ENCODE data around the gene TMEM74B.
"Not testable (repeated sequence)": the region's sequence is repeated elsewhere in the genome, so short reads cannot be mapped to it uniquely, and the experiment has no call there.

TMEM74B gene

DNA sequence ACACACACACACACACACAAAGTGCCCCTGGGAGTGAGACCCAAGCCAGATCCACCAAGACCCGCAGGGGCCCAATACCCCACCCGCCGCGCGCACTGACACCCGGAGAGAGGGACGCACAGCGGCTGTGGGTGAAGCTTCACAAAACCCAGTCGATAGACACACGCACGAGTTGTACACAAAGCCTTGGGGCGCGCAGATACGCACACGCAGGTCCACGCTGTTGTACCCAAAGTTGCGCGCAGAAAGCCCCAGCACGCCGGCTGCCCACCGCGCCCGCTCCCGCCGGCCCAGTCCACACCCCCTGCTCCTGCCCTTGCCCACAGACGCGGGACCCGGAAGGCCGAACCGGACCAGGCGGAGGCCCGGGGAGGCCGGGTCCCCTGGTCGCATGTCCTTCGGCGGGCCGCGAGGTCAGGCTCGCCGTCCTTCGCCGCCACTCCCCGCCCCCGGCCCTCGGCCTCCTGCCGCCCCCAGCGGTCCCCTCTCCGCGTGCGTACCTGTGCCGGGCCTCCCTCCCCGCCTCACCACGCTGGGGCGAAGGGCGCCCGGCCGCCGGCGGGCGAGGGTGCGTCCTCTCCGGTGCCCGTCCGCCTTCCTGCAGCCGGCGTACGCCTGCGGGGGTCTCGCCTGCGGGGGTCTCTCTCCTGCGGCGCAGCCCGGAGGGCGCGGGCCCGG, at the start of gene TMEM74B:
Gene TMEM74B (minus strand): TSS at position 344 of the 678 bp plus-strand sequence. CDS start 1,180 bp downstream, outside the sequence.
- H3K9me3 Mint-ChIP-seq, result no peaks in the 10 kb centered on the region
- H3K4me3 Mint-ChIP-seq, result peak within 1 kb of the TSS; percentile 79
- peak within 1 kb of the TSS; percentile 63 for H3K27ac Mint-ChIP-seq
- H3K4me1 Mint-ChIP-seq, result peaks cover 14% of the 10 kb centered on the region
- peaks cover 2% of the 10 kb centered on the region for H3K36me3 Mint-ChIP-seq
- peaks cover 14% of the 10 kb centered on the region for H3K27me3 Mint-ChIP-seq

DNA sequence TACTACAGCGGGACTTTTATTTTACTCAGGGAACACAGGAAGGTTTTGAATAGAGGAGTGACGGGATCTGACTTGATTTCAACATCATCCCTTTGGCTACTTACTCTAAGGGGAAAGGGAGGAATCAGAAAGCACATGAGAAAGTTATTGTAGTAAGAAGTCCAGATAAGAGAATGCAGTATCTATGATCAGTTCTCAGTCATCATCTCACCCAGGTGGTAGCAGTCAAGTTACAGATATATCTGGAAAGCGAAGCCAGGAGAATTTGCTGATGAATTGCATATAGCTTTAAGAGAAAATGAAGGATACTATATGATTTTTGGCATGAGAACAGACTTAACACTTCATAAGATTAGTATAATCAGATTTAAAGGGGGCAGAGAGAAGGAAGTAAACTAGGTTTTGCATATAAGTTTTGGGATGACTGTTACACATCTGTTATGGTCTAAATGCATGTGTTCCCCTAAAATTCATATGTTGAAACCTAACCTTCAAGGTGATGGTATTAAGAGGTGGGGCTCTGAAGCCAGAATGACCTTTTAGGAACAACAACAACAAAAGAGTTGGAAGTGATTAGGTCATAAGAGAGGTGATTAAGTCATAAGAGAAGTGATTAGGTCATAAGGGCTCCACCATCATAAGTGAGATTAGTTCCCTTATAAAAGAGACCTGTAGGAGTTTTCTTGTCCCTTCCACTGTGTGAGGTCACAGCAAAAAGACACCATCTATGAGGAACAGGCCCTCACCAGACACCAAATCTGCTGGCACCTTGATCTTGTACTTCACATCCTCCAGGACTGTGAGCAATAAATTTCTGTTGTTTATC, 47.7 kb upstream of the TMEM74B start:
- H3K9me3 Mint-ChIP-seq, result no peaks in the 10 kb centered on the region
- no peak overlapping the region for H3K4me3 Mint-ChIP-seq
- peaks cover 1% of the 10 kb centered on the region for H3K27me3 Mint-ChIP-seq
- H3K4me1 Mint-ChIP-seq, result peaks cover 5% of the 10 kb centered on the region
- H3K36me3 Mint-ChIP-seq, result no peaks in the 10 kb centered on the region
- no peak overlapping the region for H3K27ac Mint-ChIP-seq

DNA sequence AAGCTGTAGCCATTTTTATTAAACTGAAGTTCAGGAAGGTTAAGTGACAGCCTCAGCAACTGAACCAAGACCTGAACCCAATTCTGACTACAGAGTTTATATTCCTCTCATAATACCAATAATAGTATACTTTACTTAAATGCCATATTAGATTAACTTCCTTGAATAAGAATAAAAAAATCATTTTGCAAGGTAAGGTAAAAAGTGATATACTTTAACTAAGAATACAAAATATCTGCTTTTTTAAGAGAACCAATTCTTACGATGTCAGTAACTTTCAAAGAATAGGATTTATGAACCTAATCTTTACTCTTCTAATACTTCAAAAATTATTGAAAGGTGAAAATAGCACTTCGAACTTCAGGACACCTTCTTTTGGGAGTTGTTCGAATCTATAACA, 44.8 kb upstream of the TMEM74B start:
- Mint-ChIP-seq H3K27me3 (peaks cover 1% of the 10 kb centered on the region), H3K4me1 (peaks cover 16% of the 10 kb centered on the region), H3K4me3 (no peak overlapping the region), H3K36me3 (no peaks in the 10 kb centered on the region), H3K27ac (no peak overlapping the region), H3K9me3 (no peaks in the 10 kb centered on the region)

DNA sequence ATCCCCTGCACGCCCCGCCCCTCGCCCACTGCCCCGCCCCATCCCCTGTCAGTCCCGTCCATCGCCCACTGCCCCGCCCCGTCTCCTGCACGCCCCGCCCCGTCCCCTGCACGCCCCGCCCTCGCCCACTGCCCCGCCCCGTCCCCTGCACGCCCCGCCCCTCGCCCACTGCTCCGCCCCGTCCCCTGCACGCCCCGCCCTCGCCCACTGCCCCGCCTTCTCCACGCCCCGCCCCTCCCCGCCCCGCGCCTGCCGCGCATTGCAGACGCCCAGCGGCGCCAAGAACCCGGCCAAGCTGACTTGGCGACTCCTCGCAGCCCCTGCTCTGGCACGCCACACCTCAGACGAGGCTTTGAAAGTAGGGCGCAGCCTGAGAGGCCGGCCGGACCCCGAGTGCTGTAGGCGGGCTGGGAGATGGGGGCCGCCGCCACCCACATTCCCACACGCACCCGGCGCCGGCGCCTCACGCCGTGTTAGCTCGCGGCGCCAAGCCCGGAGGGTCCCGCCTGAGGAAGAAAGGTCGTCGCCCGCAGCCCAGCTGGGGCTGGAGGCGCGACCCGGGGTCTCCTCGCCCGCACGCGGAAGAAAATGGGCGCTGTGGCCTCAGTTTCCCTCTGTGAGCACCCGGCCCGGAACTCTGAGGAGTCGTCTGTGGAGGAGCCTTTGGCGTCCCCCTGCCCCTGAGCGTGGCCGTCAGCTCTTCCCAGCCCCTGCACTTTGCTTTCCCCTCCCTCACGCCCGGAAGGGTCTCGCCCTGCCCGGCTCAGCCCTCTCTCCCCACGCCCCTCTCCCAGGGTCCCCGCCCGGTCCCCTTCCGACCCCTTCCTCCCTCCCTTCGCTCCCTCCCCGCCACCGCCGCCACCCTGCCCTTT, 41.2 kb upstream of the TMEM74B start, which contains the start of gene RAD21L1:
Gene RAD21L1 (plus strand): TSS at position 262 of the 872 bp plus-strand sequence. CDS start 2,410 bp downstream, outside the sequence.
- Mint-ChIP-seq H3K36me3 (no peaks in the 10 kb centered on the region), H3K27ac (no peak within 1 kb of the TSS), H3K27me3 (peaks cover 1% of the 10 kb centered on the region), H3K9me3 (no peaks in the 10 kb centered on the region), H3K4me1 (peaks cover 15% of the 10 kb centered on the region), H3K4me3 (peak within 1 kb of the TSS; percentile 86)

DNA sequence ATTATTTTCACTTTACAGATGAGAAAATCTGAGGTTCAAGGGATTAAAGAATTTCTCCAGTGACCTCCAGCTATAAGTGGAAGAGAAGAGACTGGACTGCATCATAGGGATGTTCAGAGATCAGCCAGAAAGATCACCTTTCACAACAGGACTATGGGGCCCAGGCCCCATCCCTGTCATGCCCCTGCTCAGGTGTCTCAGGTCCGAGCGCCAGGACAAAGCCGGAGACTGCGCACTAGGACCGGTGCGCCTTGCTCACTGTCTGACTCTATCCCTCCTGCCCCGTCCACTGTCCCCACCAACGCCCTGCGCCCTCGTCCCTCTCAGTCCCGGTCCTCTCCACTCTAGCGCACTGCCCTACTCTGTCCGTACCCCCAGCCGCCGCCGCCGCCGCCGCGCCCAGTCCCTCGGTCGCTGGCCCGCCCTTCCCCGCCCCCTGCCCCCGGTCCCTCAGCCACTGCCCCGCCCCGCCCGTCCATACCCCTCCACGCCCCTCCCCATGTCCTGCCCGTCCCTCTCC, 40.5 kb upstream of the TMEM74B start:
- Mint-ChIP-seq H3K27me3 (peaks cover 1% of the 10 kb centered on the region), H3K9me3 (no peaks in the 10 kb centered on the region), H3K36me3 (no peaks in the 10 kb centered on the region)

DNA sequence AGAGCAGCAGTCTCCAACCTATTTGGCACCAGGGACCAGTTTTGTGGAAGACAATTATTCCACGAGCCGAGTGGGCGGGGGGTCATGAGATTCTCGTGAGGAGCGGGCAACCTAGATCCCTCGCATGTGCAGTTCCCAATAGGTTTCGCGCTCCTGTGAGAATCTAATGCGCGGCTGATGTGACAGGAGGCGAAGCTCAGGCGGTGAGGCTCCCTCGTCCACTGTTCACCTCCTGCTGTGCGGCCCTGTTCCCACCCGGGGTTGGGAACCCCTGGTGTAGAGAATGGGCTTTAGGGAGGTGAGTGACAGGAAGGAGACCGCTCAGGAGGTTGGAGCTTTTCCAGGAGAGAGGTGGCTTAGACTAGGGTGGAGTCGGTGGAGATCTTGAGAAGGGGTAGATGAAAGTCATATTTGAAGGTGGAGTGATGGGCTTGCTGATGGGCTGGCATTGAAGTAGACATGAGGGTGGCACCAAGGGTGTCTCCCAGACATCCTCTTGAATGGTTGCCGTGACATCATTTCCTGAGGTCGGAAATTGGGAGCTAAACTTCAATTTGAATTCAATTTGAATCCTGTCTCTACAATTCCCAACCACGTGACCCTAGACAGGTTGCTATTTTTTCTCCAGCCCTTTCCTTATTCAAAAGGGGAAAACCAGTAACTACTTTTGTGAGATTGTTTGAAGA, 39.6 kb upstream of the TMEM74B start:
- Mint-ChIP-seq H3K36me3 (no peaks in the 10 kb centered on the region), H3K4me1 (peaks cover 15% of the 10 kb centered on the region), H3K4me3 (peak overlapping the region; percentile 9), H3K9me3 (no peaks in the 10 kb centered on the region), H3K27ac (peak overlapping the region; percentile 39), H3K27me3 (peaks cover 1% of the 10 kb centered on the region)

More for the DNA sequence above, 40.5 kb upstream of the TMEM74B start:
- Mint-ChIP-seq H3K27ac (no peak overlapping the region), H3K4me1 (peaks cover 15% of the 10 kb centered on the region), H3K4me3 (peak overlapping the region; percentile 67)

DNA sequence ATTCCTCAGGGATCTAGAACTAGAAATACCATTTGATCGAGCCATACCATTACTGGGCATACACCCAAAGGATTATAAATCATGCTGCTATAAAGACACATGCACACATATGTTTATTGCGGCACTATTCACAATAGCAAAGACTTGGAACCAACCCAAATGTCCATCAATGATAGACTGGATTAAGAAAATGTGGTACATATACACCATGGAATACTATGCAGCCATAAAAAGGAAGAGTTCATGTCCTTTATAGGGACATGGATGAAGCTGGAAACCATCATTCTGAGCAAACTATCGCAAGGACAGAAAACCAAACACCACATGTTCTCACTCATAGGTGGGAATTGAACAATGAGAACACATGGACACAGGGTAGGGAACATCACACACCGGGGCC, 38.0 kb upstream of the TMEM74B start:
- not testable (repeated sequence) for H3K36me3 Mint-ChIP-seq, H3K27ac Mint-ChIP-seq, H3K27me3 Mint-ChIP-seq, H3K9me3 Mint-ChIP-seq, H3K4me3 Mint-ChIP-seq
- peaks cover 19% of the 10 kb centered on the region for H3K4me1 Mint-ChIP-seq

DNA sequence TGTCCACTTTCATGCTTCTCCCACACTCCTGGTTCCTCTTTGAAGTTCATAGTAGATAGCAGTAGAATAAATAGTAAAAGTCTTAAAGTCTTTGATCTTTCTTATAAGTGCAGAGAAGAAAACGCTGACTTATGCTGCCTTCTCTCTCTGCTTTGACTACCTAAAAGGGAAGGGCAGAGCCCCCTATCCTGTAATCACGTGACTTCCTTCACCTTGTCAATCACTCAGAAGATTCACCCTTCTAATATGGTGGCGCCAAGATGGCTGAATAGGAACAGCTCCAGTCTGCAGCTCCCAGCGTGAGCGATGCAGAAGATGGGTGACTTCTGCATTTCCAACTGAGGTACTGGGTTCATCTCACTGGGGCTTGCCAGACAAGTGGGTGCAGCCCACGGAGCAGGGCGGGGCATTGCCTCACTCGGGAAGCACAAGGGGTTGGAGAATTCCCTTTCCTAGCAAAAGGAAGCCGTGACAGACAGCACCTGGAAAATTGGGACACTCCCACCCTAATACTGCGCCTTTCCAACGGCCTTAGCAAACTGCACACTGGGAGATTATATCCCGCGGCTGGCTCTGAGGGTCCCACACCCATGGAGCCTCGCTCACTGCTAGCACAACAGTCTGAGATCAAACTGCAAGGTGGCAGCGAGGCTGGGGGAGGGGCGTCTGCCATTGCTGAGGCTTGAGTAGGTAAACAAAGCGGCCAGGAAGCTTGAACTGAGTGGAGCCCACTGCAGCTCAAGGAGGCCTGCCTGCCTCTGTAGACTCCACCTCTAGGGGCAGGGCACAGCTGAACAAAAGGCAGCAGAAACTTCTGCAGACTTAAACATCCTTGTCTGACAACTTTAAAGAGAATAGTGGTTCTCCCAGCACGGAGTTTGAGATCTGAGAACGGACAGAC, 32.0 kb upstream of the TMEM74B start:
- H3K9me3 Mint-ChIP-seq, H3K4me3 Mint-ChIP-seq, H3K27ac Mint-ChIP-seq, H3K36me3 Mint-ChIP-seq, H3K27me3 Mint-ChIP-seq: not testable (repeated sequence)
- peaks cover 41% of the 10 kb centered on the region for H3K4me1 Mint-ChIP-seq

DNA sequence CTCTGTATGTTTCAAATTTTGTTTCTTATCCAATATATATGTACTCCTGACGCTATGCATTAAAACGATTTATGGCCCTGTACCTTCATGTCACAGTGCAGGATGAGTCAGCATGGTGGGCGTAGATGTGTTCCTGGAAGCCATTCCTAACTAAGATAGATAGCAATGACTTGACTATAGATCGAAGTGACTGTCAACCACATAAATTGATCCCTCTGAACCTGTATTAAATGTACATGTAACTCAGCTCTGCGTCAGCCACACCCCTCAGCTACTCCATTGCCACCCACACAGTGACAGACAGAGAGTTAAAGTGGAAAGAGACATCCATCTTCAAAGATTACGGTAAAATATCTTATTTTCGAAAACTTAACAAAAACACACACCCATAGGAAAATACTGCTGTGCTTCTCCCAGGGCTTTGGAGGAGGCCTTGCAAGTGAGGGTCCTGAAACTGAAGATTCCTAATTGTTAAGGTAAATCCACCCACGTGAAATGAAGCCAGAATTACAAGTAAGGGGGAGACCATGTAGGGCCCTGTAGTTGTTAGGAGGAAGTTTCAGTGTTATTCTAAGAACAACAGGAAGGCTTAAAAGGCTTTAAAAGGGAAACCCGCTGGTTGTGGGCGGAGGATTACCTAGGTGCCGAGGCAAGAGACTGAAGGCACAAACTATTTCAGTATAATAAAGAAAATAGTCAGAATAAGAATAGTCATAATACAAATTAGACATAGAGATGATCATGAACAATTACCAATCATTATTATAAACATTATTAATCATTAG, 30.8 kb upstream of the TMEM74B start:
- Mint-ChIP-seq H3K4me1 (peaks cover 41% of the 10 kb centered on the region), H3K27me3 (no peaks in the 10 kb centered on the region), H3K4me3 (peak overlapping the region; percentile 69), H3K27ac (peak overlapping the region; percentile 84), H3K9me3 (no peaks in the 10 kb centered on the region), H3K36me3 (no peaks in the 10 kb centered on the region)

DNA sequence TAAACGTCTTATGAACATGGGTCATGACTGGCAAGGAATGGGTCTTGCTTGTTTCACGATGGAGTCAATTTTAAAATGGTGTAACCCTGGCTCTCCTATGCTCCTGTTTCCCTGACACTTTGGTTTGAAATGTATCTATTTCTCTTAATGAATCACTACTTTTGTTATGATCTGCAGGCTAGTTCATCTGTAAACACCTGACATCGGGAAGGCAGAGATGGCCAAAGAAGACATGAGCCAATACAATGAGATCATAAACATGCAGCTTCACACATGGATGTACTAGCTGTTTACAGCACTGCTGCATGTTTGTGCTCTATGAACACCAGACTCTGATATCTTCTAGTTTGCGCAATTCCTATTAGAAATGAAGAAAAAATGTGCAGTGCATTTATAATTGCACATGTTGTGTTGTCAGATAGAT, 30.1 kb upstream of the TMEM74B start:
- no peaks in the 10 kb centered on the region for H3K9me3 Mint-ChIP-seq
- no peaks in the 10 kb centered on the region for H3K27me3 Mint-ChIP-seq
- peak overlapping the region; percentile 84 for H3K27ac Mint-ChIP-seq

DNA sequence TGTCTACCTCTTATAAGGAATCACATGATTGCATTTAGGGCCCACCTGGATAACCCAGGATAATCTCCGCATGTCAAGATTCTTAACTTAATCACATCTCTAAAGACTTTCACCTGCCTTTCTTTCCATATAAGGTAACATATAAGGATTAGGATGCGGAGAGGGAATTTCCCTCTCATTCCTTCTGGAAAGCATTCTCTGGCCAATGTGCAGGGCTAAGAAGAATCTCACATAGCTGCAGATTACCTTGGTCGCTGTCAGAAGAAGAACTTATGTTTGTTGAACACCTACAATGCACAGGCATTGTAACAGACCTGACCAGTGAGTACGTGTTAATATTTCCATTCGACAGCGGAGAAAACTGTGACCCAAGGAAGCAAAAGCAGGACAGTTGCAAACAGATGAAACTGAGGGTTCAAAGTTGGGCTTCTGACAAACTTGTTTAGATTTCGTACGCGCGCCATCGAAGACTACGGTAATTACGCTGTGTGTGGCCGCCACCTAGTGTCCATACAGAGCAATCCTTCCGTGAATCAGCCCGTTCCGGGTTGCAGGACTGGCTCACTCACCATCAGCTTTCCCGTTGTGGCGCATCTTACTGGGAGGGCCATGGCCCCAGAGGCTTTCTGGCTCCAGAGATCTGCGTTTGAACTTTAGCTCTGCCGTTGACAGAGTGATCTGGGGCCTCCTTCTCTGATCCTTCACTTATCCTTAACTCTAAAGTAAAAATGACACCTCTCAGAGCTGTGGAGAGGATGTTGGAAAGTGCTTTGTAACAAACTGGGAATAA, 28.0 kb upstream of the TMEM74B start:
- H3K27me3 Mint-ChIP-seq, result no peaks in the 10 kb centered on the region
- no peaks in the 10 kb centered on the region for H3K36me3 Mint-ChIP-seq
- no peaks in the 10 kb centered on the region for H3K9me3 Mint-ChIP-seq
- H3K4me3 Mint-ChIP-seq, result no peak overlapping the region
- no peak overlapping the region for H3K27ac Mint-ChIP-seq
- peaks cover 37% of the 10 kb centered on the region for H3K4me1 Mint-ChIP-seq

More for the DNA sequence above, 30.1 kb upstream of the TMEM74B start:
- Mint-ChIP-seq H3K36me3 (no peaks in the 10 kb centered on the region), H3K4me1 (peaks cover 41% of the 10 kb centered on the region), H3K4me3 (no peak overlapping the region)

DNA sequence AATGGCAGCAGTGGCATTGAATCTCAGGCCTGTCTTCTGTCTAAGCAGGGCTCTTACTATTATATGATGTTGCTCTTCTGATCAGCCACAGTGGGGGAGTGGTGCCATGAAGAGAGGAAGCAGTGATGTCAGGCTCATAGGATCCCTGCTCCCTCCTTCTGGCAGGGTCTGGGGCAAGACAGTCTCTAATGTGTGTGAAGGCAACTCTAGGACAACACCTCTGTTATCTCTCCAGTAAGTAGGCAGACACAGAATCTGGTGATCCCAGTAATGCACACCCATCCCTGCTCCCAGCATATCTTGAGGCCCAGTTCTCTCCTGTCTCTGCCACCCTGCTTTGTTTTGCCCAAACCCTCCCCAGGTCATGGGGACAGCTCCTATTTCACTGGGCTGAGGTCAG, 27.2 kb upstream of the TMEM74B start:
- no peak overlapping the region for H3K27ac Mint-ChIP-seq
- no peaks in the 10 kb centered on the region for H3K27me3 Mint-ChIP-seq
- H3K9me3 Mint-ChIP-seq, result no peaks in the 10 kb centered on the region
- no peaks in the 10 kb centered on the region for H3K36me3 Mint-ChIP-seq
- peaks cover 29% of the 10 kb centered on the region for H3K4me1 Mint-ChIP-seq
- H3K4me3 Mint-ChIP-seq, result no peak overlapping the region

DNA sequence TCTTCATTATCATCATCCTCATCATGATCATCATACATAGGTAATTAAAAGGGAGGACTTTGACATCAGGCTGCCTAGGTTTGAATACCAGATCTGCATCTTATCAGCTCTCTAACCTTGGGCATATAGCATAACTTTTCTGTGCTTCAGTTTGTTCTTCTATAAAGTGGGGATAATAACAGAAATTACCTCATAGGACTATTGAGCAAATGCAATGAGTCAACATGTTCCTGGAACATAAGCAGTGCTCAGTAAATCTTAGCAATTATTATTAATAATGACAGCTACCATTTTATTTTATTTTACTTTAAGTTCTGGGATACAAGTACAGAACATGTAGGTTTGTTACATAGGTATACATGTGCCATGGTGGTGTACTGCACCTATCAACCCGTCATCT, 25.7 kb upstream of the TMEM74B start:
- Mint-ChIP-seq H3K27me3 (no peaks in the 10 kb centered on the region), H3K4me3 (no peak overlapping the region), H3K27ac (no peak overlapping the region), H3K9me3 (no peaks in the 10 kb centered on the region), H3K36me3 (no peaks in the 10 kb centered on the region), H3K4me1 (peaks cover 15% of the 10 kb centered on the region)
